GM12872 (cell line): ENCODE measurements around the gene GNA15.

ENCODE experiments used
- CTCF ChIP-seq: IDR thresholded peaks from 3 replicates; pipeline ENCODE4 v1.5.1; 2011; ENCODE audit warnings: low read depth, mild to moderate bottlenecking, low read length, moderate library complexity; ENCODE audit not compliant: insufficient read depth

Gene GNA15

GRCh38 chr19:3154957-3155736, 19.3 kb downstream of the GNA15 start:
- TF ChIP-seq CTCF = no peak

GRCh38 chr19:3157096-3157845, 21.4 kb downstream of the GNA15 start:
- TF ChIP-seq CTCF = no peak

GRCh38 chr19:3159565-3159964, 23.7 kb downstream of the GNA15 start:
- TF ChIP-seq CTCF = no peak

GRCh38 chr19:3160219-3160618, 24.4 kb downstream of the GNA15 start:
- TF ChIP-seq CTCF = no peak

- TF ChIP-seq CTCF = no peak
These were observed 25.6 kb downstream of the GNA15 start for GRCh38 chr19:3161453-3161852.

- TF ChIP-seq CTCF = no peak
These were observed 26.8 kb downstream of the GNA15 start for GRCh38 chr19:3162418-3163229.
